22Rv1 (cell line): ENCODE results near the gene BAZ2B.
"Not testable (repeated sequence)": the region's sequence is repeated elsewhere in the genome, so short reads cannot be mapped to it uniquely, and the experiment has no call there.

Experiments
- H3K27ac ChIP-seq: fragments of 450-650 bp; 2 replicates; pipeline ENCODE4 v1.5.1; 2017
- CTCF ChIP-seq: fragments of 450-650 bp; IDR thresholded peaks from 2 replicates; pipeline ENCODE4 v1.5.1; 2017; ENCODE audit warnings: mild to moderate bottlenecking
- ZFX ChIP-seq: fragments of 450-650 bp; IDR thresholded peaks from 2 replicates; pipeline ENCODE4 v1.6.1; 2017; ENCODE audit warnings: antibody characterized with exemption, borderline replicate concordance

Gene BAZ2B

GRCh38 chr2:159427048-159427447, 189.3 kb downstream of the BAZ2B start:
- H3K27ac ChIP-seq: no peak overlapping the region
- no peak for TF ChIP-seq CTCF
- TF ChIP-seq ZFX: no peak

- TF ChIP-seq ZFX (no peak), CTCF (no peak)
- no peak overlapping the region for H3K27ac ChIP-seq
Observed at GRCh38 chr2:159419403-159419802, 196.9 kb downstream of the BAZ2B start.

GRCh38 chr2:159411460-159411859, 204.9 kb downstream of the BAZ2B start:
- no peak overlapping the region for H3K27ac ChIP-seq
- TF ChIP-seq ZFX (no peak), CTCF (no peak)

GRCh38 chr2:159410276-159410675, 206.1 kb downstream of the BAZ2B start:
- no peak for TF ChIP-seq CTCF
- no peak for TF ChIP-seq ZFX
- H3K27ac ChIP-seq: no peak overlapping the region

- TF ChIP-seq CTCF (no peak), ZFX (no peak)
- no peak overlapping the region for H3K27ac ChIP-seq
Observed at GRCh38 chr2:159409116-159409800, 207.1 kb downstream of the BAZ2B start.

- no peak for TF ChIP-seq ZFX
- no peak for TF ChIP-seq CTCF
- no peak overlapping the region for H3K27ac ChIP-seq
Observed at GRCh38 chr2:159402790-159403189, 213.6 kb downstream of the BAZ2B start.

GRCh38 chr2:159402160-159402559, 214.2 kb downstream of the BAZ2B start:
- not testable (repeated sequence) for H3K27ac ChIP-seq
